ENCODE data around the gene PSMD5.

DNA sequence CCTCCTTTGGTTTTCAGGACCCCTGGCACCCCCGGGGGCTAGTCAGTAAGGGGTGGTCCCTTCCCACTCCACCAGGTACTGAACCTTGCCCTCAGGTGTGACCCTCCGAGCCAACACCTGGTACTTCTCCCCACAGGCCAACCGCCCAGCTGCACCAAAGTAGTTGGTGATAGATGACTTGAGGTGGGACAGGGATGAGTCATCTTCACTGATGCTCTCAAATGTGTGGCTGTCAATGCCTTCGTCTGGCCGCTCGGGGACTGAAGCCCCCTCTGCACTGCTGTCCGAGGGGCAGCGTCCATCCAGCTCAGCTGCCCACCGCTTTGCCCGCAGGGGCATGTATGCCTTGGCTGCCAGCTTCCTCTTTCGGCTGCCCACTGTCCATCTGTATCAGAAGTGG lies 15.2 kb upstream of the PSMD5 start:
- TF ChIP-seq, protein P1, sequence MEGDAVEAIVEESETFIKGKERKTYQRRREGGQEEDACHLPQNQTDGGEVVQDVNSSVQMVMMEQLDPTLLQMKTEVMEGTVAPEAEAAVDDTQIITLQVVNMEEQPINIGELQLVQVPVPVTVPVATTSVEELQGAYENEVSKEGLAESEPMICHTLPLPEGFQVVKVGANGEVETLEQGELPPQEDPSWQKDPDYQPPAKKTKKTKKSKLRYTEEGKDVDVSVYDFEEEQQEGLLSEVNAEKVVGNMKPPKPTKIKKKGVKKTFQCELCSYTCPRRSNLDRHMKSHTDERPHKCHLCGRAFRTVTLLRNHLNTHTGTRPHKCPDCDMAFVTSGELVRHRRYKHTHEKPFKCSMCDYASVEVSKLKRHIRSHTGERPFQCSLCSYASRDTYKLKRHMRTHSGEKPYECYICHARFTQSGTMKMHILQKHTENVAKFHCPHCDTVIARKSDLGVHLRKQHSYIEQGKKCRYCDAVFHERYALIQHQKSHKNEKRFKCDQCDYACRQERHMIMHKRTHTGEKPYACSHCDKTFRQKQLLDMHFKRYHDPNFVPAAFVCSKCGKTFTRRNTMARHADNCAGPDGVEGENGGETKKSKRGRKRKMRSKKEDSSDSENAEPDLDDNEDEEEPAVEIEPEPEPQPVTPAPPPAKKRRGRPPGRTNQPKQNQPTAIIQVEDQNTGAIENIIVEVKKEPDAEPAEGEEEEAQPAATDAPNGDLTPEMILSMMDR (optimal IDR thresholded peaks at IDR 0.05 in 1 of 3, IDR thresholded peaks at IDR 0.05 in 1 of 3, conservative IDR thresholded peaks at IDR 0.05 in 1 of 3; ENCODE audit: extremely low read depth in 1 of 3, insufficient read depth in 2 of 3, low read length in 3 of 3) = no peak
- no peak for TF ChIP-seq EZH2 (IDR thresholded peaks at IDR 0.05; ENCODE audit: low read length)
